ENCODE results near the gene ZNF197.
"Not testable (repeated sequence)": the region's sequence is repeated elsewhere in the genome, so short reads cannot be mapped to it uniquely, and the experiment has no call there.

The ZNF197 gene

DNA sequence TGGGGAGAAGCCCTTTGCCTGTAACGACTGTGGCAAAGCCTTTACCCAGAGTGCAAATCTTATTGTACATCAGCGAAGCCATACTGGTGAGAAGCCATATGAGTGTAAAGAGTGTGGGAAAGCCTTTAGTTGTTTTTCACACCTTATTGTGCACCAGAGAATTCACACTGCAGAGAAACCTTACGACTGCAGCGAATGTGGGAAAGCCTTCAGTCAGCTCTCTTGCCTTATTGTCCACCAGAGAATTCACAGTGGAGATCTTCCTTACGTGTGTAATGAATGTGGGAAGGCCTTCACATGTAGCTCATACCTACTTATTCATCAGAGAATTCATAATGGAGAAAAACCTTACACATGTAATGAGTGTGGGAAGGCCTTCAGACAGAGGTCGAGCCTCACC, 34.6 kb downstream of the ZNF197 start:
- TF ChIP-seq TARDBP (IDR thresholded peaks at IDR 0.05) = no peak
- TF ChIP-seq SUZ12 (IDR thresholded peaks at IDR 0.05) = no peak
- no peak for TF ChIP-seq PKNOX1 (IDR thresholded peaks at IDR 0.05)
- TF ChIP-seq FOXK2 (IDR thresholded peaks at IDR 0.05) = no peak
- TF ChIP-seq NFRKB (IDR thresholded peaks at IDR 0.05) = no peak
- TF ChIP-seq BHLHE40 (IDR thresholded peaks at IDR 0.05; ENCODE audit: borderline replicate concordance) = no peak
- no peak for TF ChIP-seq ELF4 (IDR thresholded peaks at IDR 0.05)
- TF ChIP-seq ZNF384 (IDR thresholded peaks at IDR 0.05) = no peak
- no peak for TF ChIP-seq FOXM1 (IDR thresholded peaks at IDR 0.05; ENCODE audit: borderline replicate concordance)
- no peak for TF ChIP-seq LEF1 (IDR thresholded peaks at IDR 0.05; ENCODE audit: borderline replicate concordance)
- no peak for TF ChIP-seq SP1 (IDR thresholded peaks at IDR 0.05)
- no peak for TF ChIP-seq ARNT (IDR thresholded peaks at IDR 0.05)
- TF ChIP-seq CTBP1 (IDR thresholded peaks at IDR 0.05; ENCODE audit: borderline replicate concordance) = no peak
- no peak for TF ChIP-seq FOXA1 (IDR thresholded peaks at IDR 0.05)
- no peak for TF ChIP-seq HDGF (IDR thresholded peaks at IDR 0.05; ENCODE audit: borderline replicate concordance)
- no peak for TF ChIP-seq L3MBTL2 (conservative IDR thresholded peaks at IDR 0.05)
- DNase-seq (ENCODE audit: extremely low spot score) = no peak
- ChIA-PET CTCF (interaction anchor here (0.5 kb wide), 1 partner anchor 93 kb away, joined by 3 read pairs; no protein-coding TSS in a partner anchor), POLR2A (no interaction called here)

DNA sequence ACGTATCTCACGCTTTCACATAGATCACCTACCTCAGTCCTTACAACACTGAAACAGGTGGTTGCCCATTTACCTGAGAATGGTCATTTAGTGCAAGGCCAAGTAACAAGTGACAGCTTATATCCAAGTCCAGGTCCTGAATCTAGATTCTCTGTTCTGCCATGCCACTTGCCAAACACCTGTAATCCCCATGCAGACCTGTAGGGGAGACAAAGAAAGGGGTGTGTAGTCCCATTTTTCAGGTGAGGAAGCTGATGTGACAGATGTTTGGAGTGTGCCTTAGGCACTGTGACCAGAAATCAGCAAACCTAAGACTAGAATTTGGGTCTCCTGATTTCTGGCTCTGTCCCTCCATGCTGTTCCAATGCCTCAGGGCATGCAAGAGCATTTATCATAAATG, 36.4 kb downstream of the ZNF197 start:
- no peak for DNase-seq (ENCODE audit: extremely low spot score)
- POLR2A ChIA-PET = no interaction called here
- CTCF ChIA-PET = no interaction called here
- TF ChIP-seq FOXM1 (IDR thresholded peaks at IDR 0.05; ENCODE audit: borderline replicate concordance) (no peak), LEF1 (IDR thresholded peaks at IDR 0.05; ENCODE audit: borderline replicate concordance) (no peak), FOXK2 (IDR thresholded peaks at IDR 0.05) (no peak), TARDBP (IDR thresholded peaks at IDR 0.05) (no peak), ZNF384 (IDR thresholded peaks at IDR 0.05) (no peak), HDGF (IDR thresholded peaks at IDR 0.05; ENCODE audit: borderline replicate concordance) (no peak), PKNOX1 (IDR thresholded peaks at IDR 0.05) (no peak), L3MBTL2 (conservative IDR thresholded peaks at IDR 0.05) (no peak), CTBP1 (IDR thresholded peaks at IDR 0.05; ENCODE audit: borderline replicate concordance) (no peak), NFRKB (IDR thresholded peaks at IDR 0.05) (no peak), ARNT (IDR thresholded peaks at IDR 0.05) (no peak), SP1 (IDR thresholded peaks at IDR 0.05) (no peak), BHLHE40 (IDR thresholded peaks at IDR 0.05; ENCODE audit: borderline replicate concordance) (no peak), SUZ12 (IDR thresholded peaks at IDR 0.05) (no peak), ELF4 (IDR thresholded peaks at IDR 0.05) (no peak), FOXA1 (IDR thresholded peaks at IDR 0.05) (no peak)

DNA sequence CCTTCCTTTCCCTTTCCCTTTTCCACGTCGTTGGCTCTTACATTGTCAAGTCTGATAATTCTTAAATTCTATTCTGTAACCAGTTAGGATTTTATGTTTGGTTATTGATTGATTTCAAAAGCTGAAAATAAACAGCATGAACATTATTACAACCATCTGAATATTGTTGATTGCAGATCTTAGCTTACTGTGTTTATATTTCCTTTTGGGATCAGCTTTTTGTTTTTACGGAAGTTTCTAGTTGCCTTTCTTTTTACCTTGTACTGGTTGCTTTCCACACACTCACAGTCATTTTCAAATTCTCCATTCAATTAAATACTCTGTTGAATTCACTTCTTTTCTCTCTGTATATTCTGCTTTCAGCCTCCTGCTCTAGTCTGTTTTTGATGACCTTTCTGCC, 40.3 kb downstream of the ZNF197 start:
- POLR2A ChIA-PET = no interaction called here
- CTCF ChIA-PET = no interaction called here
- no peak for DNase-seq (ENCODE audit: extremely low spot score)
- TF ChIP-seq FOXM1 (IDR thresholded peaks at IDR 0.05; ENCODE audit: borderline replicate concordance) (no peak), FOXA1 (IDR thresholded peaks at IDR 0.05) (no peak), NFRKB (IDR thresholded peaks at IDR 0.05) (no peak), L3MBTL2 (conservative IDR thresholded peaks at IDR 0.05) (no peak), SP1 (IDR thresholded peaks at IDR 0.05) (no peak), HDGF (IDR thresholded peaks at IDR 0.05; ENCODE audit: borderline replicate concordance) (no peak), ARNT (IDR thresholded peaks at IDR 0.05) (no peak), LEF1 (IDR thresholded peaks at IDR 0.05; ENCODE audit: borderline replicate concordance) (no peak), TARDBP (IDR thresholded peaks at IDR 0.05) (no peak), CTBP1 (IDR thresholded peaks at IDR 0.05; ENCODE audit: borderline replicate concordance) (no peak), BHLHE40 (IDR thresholded peaks at IDR 0.05; ENCODE audit: borderline replicate concordance) (no peak), PKNOX1 (IDR thresholded peaks at IDR 0.05) (no peak), FOXK2 (IDR thresholded peaks at IDR 0.05) (no peak), SUZ12 (IDR thresholded peaks at IDR 0.05) (no peak)

DNA sequence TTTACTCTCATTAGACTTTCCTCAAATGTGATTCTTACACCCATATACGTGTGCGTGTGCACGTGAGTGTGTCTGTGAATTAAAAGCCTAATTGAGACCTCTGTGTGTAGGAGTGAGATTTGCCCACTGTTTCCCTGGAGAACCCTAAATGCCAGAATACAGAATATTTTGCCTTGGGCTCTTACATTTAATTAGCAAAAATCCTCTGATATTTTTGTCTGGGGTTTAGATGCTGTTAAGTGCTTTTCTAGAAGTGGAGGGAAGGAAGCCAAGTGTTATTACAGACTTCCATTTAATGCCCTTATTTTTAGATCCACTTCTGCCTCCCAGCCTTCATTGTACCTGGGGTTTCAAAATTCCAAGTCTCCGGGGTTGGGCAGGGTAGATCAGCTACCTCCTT, 41.5 kb downstream of the ZNF197 start:
- POLR2A ChIA-PET = no interaction called here
- CTCF ChIA-PET = no interaction called here
- TF ChIP-seq LEF1 (IDR thresholded peaks at IDR 0.05; ENCODE audit: borderline replicate concordance) = no peak
- TF ChIP-seq FOXM1 (IDR thresholded peaks at IDR 0.05; ENCODE audit: borderline replicate concordance) = no peak
- no peak for TF ChIP-seq CTBP1 (IDR thresholded peaks at IDR 0.05; ENCODE audit: borderline replicate concordance)
- TF ChIP-seq ARNT (IDR thresholded peaks at IDR 0.05) = no peak
- TF ChIP-seq ELF4 (IDR thresholded peaks at IDR 0.05) = no peak
- no peak for TF ChIP-seq HDGF (IDR thresholded peaks at IDR 0.05; ENCODE audit: borderline replicate concordance)
- no peak for TF ChIP-seq NFRKB (IDR thresholded peaks at IDR 0.05)
- TF ChIP-seq SUZ12 (IDR thresholded peaks at IDR 0.05) = no peak
- TF ChIP-seq FOXA1 (IDR thresholded peaks at IDR 0.05) = no peak
- TF ChIP-seq L3MBTL2 (conservative IDR thresholded peaks at IDR 0.05) = no peak
- TF ChIP-seq SP1 (IDR thresholded peaks at IDR 0.05) = no peak
- TF ChIP-seq FOXK2 (IDR thresholded peaks at IDR 0.05) = no peak
- TF ChIP-seq TARDBP (IDR thresholded peaks at IDR 0.05) = no peak
- no peak for TF ChIP-seq PKNOX1 (IDR thresholded peaks at IDR 0.05)
- no peak for TF ChIP-seq ZNF384 (IDR thresholded peaks at IDR 0.05)
- TF ChIP-seq BHLHE40 (IDR thresholded peaks at IDR 0.05; ENCODE audit: borderline replicate concordance) = no peak
- DNase-seq (ENCODE audit: extremely low spot score) = no peak

DNA sequence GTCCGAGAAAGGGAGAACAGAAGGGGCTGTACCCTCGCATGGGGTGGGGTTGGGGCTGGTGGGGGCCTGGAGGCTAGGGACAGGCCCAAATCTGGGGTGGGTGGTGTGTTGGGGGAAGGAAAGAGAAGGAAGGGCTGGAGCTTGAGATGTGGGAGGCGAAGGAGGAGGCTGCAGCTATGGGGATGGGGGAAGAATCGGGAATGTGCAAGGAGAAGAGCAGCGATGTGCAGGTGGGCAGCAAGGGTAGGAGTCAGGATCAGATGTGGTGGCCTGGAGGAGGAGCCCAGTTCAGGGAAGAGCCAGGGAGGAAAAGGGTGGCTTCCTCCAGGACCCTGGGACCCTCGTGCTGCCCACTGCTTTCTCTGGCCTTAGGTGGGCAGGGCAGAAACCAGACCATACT, 44.9 kb downstream of the ZNF197 start:
- CTCF ChIA-PET = no interaction called here
- no peak for TF ChIP-seq TARDBP (IDR thresholded peaks at IDR 0.05)
- TF ChIP-seq HDGF (IDR thresholded peaks at IDR 0.05; ENCODE audit: borderline replicate concordance) = no peak
- TF ChIP-seq ELF4 (IDR thresholded peaks at IDR 0.05) = no peak
- no peak for TF ChIP-seq LEF1 (IDR thresholded peaks at IDR 0.05; ENCODE audit: borderline replicate concordance)
- TF ChIP-seq PKNOX1 (IDR thresholded peaks at IDR 0.05) = no peak
- POLR2A ChIA-PET = no interaction called here
- no peak for DNase-seq (ENCODE audit: extremely low spot score)

DNA sequence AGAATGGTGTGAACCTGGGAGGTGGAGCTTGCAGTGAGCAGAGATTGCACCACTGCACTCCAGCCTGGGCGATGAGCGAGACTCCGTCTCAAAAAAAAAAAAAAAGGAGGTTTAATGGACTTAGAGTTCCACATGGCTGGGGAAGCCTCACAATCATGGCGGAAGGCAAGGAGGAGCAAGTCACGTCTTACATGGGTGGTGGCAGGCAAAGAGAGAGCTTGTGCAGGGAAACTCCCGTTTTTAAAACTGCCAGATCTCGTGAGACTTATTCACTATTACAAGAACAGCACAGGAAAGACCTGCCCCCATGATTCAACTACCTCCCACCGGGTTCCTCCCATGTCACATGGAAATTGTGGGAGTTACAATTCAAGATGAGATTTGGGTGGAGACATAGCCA, 48.6 kb downstream of the ZNF197 start:
- POLR2A ChIA-PET; CTCF ChIA-PET; DNase-seq (ENCODE audit: extremely low spot score): not testable (repeated sequence)
